ENCODE results near the gene DUSP11.
A peak's percentile ranks its signal among the peaks of the same experiment; 100 is the strongest.
"Not testable (repeated sequence)": the region's sequence is repeated elsewhere in the genome, so short reads cannot be mapped to it uniquely, and the experiment has no call there.

The DUSP11 gene

GRCh38 chr2:73779467-73780236 is at the start of gene DUSP11:
Gene DUSP11 (minus strand): TSS chr2:73780103. CDS start chr2:73779974, 129 bp downstream.
- peak; percentile 89 to 94 (median 94) for DNase-seq (ENCODE audit: low read depth in 3 of 3)

DNA sequence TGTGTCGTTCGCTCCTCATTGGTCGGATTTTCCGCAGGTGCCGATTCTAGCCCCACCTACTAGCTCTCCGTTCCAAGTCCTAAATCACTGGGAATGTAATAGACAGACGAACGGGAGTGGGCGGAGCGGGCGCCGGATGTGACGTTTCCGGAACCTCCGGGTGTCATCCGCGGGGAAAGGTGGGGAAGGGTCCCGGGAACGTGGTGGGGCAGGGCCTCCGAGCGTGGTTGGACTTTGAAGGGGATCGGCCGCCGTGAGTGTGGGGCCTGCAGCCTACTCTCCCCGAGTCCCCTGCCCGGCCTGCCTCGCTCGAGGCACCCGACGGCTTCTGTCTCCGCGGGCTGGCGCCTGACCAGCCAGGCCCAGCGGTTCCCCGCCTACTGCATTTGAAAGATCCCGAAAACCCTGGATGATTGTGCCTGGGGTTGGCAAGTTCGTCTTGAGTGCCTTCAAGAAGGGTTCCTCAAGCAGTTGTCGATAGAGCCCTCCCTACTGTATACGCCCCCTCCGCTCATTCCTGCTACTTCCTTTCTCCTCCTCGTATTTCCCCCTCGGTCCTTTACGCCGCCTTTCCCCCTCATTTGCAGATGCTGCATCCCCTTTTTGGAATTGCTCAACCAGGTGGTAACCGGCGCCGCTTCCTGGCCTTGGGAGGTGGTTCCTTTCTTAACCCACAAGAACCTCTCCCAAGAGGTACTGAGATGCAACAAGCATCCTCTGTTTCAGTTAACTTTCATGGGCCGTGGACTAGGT is 49.1 kb upstream of the DUSP11 start, which contains the start of gene STAMBP:
Gene STAMBP (plus strand): TSS at position 144 of the 753 bp plus-strand sequence. CDS start 1,896 bp downstream, outside the sequence.
- DNase-seq (ENCODE audit: low read depth in 3 of 3) = peak; percentile 84 to 87 (median 85)

DNA sequence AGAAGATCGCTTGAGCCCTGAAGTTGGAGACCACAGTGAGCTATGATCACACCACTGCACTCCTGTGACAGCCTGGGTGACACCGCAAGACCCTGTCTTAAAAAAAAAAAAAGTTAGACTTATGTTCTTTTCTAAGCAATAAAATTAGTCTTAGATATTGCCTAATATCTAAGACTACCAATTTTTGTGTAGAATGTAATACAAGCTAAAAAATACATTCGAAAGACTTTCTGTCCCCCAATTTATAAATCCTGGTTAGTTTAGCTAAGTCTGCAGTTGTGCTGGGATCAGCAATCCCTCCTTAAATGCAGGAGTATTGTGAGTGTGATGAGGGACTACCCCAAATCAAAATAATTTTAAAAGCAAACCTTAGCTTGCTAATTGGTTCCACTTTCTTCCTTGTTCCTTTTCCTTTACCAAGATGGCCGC is 48.5 kb upstream of the DUSP11 start:
- DNase-seq (ENCODE audit: low read depth in 3 of 3) = no peak

- no peak for DNase-seq (ENCODE audit: low read depth in 3 of 3)
Observed at GRCh38 chr2:73827660-73828388, 47.9 kb upstream of the DUSP11 start.

DNA sequence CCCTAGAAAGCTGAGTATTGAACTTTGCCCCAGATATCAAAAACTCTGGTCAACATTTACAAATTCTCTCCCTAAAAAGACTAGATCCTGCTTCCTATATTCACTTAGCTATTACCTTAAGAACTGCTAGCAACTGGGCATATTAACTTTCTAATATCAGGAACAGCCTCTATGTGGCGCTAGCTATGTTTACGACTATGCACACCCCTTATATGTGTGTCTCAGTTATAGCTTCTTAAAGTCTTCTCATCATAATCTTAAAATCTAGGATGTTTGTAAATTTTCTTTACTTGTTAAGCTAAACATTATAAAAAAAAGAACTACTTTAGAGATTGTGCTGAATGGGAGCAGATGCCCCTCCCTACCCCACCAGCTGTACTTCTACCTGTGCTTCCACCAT is 47.1 kb upstream of the DUSP11 start:
- no peak for DNase-seq (ENCODE audit: low read depth in 3 of 3)

DNA sequence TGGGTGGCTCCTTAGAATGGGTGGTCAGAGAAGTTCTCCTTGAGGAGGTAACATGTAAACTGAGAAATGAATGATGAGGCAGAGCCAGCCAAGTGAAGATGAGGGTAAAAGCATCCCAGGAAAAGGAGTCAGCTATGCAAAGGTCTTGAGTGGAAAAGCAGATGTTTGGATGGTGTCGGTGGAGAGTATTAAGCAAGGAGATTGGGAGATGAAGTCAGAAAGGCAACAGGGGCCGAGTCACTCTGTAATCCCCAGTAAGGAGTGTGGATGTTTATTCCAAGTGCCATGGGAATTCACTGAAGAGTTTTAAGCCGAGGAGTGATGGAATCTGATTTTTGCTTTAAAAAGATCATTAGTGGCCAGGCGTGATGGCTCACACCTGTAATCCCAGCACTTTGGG is 45.5 kb upstream of the DUSP11 start:
- no peak for DNase-seq (ENCODE audit: low read depth in 3 of 3)

DNA sequence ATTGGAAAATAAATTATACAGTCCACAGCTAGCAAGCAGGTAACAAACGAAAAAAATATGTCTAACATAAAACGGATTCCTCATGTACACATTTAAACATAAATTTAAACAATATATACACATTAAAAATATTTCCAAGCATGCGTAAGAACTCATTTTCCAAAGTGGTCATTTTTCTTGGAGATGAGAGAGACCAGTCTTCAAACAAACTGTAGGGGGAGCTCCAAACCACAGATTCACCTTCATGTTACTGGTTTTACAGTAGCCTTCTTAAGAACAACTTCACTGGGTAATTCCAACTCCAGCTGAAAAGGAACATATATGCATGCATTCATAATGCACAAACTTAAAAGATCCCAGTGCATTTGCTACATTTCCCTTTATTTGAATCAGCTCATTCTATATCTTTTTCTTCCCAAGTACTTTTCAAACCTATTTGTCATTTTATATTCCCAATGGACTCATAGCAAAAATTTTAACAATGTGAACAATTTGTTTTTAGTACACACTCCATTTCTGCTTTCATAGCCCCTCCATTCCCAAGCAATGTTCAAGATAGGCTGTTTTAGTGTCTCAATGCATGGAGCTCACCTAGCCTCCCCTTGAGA is 44.1 kb upstream of the DUSP11 start:
- no peak for DNase-seq (ENCODE audit: low read depth in 3 of 3)

GRCh38 chr2:73823416-73823815 is 43.5 kb upstream of the DUSP11 start:
- no peak for DNase-seq (ENCODE audit: low read depth in 3 of 3)

- DNase-seq (ENCODE audit: low read depth in 3 of 3) = no peak
Observed at GRCh38 chr2:73822991-73823390, 43.1 kb upstream of the DUSP11 start.

DNA sequence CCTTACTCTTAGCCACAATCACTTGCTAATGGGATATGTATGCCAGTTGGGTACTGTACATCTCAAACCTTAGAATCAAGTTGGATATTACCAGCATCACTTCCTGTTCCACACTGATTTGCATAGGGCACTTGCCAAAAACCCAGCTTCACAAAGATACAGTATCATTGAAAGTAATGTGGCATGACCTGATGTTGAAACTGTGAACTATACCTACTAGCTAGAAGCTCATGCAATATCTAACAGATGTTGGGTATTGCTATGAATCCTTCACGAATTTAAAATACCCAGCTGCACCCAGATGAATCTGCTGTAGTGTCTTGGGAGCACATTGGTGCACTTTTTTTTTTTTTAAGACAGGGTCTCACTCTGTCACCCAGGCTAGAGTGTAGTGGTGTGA is 42.4 kb upstream of the DUSP11 start:
- DNase-seq (ENCODE audit: low read depth in 3 of 3) = no peak

DNA sequence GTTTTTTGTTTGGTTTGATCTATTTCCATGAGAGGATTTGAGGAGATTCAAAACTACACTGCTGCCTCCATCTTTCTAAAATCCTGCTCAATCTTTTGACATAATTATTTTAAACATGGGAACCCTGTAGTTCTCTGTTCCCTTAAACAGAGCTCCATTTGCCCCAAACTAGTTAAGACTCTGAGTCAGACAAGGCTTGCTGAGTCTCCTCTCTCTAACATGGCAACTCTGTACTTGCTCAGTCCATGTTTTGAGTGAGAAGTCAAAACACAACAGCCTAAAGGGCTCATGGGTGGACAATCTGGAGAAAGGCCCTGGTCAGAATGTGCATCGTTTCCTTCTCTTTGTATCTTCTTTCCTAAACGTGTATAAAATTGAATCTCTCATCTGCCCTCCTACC is 41.8 kb upstream of the DUSP11 start:
- DNase-seq (ENCODE audit: low read depth in 3 of 3) = no peak

- peak in 2 of 3 donors; percentile 21 to 24 for DNase-seq (ENCODE audit: low read depth in 3 of 3)
Observed at GRCh38 chr2:73821227-73821626, 41.3 kb upstream of the DUSP11 start.

DNA sequence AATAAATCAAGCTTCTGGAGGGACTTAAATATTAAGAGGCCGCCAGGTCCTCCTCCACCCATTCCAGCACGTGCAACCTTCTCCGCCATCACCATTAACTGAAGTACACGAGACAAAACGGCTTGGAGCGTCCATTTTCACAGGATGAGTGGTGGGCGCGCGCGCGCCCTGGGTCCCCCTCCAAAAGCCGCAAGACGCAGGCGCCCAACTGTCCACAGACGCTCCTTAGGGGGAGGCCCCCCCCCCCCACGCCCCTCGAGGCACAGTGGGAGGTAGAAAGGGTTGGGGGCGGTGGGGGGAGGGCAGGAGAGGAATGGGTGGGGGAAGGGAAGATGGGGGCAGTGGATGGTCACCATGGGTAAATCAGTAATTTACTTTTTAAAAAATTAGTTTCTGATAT is 38.4 kb upstream of the DUSP11 start:
- no peak for DNase-seq (ENCODE audit: low read depth in 3 of 3)

DNA sequence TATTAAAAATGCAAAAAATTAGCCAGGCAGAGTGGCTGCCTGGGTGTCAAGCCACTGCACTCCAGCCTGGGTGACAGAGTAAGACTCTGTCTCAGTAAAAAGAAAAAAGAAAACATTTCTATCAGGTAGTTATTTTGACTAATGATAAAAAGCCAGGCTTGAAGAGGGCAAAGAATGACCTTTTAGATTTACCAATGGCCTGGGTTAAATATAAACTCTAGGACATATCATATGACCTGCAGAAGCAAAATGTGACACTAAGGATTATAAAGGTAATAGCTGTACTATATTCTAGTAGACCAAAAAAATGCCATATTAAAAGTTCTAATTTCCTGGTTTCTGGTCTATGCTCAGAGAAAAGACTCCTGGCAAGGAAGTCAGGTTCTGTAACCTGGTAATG is 32.7 kb upstream of the DUSP11 start:
- no peak for DNase-seq (ENCODE audit: low read depth in 3 of 3)

GRCh38 chr2:73811878-73812277 is 32.0 kb upstream of the DUSP11 start:
- DNase-seq (ENCODE audit: low read depth in 3 of 3) = no peak

GRCh38 chr2:73783883-73784282 is 4.0 kb upstream of the DUSP11 start, which contains the start of gene C2orf78:
Gene C2orf78 (plus strand): TSS chr2:73784183. CDS start chr2:73784310, 127 bp downstream.
- not testable (repeated sequence) for DNase-seq (ENCODE audit: low read depth in 3 of 3)

GRCh38 chr2:73783402-73783801 is 3.5 kb upstream of the DUSP11 start:
- DNase-seq (ENCODE audit: low read depth in 3 of 3) = not testable (repeated sequence)

DNA sequence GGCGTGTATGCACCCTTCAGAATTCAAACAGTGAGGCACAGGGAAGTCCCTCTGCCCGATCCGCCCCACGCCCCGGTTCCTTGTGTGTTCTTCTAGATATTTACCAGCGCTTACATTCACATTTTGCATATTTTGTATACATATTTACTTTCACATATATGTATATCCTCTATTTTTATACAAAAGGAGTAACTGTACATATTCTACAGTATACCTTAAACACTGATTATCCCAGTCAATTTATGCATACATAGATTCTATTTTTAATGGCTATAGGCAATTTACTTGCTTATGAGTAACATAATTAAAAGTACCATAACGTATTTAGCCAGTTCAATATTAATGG is 307 bp upstream of the DUSP11 start:
- no peak for DNase-seq (ENCODE audit: low read depth in 3 of 3)

DNA sequence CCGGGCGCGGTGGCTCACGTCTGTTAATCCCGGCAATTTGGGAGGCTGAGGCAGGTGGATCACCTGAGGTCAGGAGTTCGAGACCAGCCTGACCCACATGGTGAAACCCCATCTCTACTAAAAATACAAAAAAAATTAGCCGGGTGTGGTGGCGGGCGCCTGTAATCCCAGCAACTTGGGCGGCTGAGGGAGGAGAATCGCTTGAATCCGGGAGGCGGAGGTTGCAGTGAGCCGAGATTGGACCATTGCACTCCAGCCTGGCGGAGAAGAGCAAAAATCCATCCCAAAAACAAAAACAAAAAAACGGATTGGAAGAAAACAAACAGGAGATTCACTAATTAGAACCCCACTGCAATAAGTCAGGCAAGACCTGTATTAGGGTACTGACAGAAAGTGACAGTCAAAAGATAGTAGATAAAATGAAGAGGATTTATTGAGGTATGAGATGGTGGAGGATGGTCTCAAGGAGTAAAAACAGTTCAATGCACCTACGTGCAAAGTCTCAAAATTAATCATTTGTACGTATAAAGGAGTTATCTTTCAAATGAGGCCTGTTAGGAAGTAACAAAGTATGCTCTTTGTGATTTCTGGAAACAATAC is 936 bp downstream of the DUSP11 start:
- not testable (repeated sequence) for DNase-seq (ENCODE audit: low read depth in 3 of 3)

DNA sequence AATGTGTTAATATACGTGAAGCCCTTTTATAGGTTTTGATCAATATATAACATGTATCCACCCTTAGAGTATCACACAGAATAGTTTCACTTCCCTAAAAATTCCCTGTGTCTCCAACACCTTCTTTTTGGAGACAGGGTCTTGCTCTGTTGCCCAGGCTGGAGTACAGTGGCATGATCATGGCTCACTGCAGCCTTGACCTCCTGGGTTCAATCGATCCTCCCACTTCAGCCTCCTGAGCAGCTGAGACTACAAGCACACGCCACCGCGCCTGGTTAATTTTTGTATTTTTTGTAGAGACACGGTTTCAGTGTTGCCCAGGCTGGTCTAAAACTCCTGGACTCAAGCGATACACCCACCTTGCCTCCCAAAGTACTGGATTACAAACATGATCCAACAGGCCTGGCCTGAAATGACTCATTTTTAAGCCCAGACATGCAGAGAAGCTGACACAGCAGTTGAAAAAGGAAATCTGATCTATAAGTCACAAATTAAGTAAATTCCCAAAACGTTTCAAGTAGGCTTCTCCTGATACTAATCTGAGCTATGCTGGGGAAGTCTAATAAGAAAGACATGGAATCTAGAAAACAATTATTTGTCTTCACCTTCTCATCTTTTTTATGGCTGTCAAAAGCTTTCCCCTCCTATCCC is 2.9 kb downstream of the DUSP11 start:
- no peak for DNase-seq (ENCODE audit: low read depth in 3 of 3)

- DNase-seq (ENCODE audit: low read depth in 3 of 3) = no peak
Observed at GRCh38 chr2:73776381-73776780, 3.5 kb downstream of the DUSP11 start.

All from stimulated activated CD4-positive, alpha-beta T cell treated with anti-CD3 and anti-CD28 coated beads, TNF-alpha, amount 100 ng/mL, for 48 hours (primary cell).